IPS-18a (cell line): ENCODE data around the gene TRAM2.

Source experiments
- H3K27ac ChIP-seq: one replicate; pipeline ENCODE4 v1.5.1; 2013; ENCODE audit warnings: low read length
- H3K27me3 ChIP-seq: one replicate; pipeline ENCODE4 v1.6.1; 2013; ENCODE audit warnings: mild to moderate bottlenecking, low read length; ENCODE audit not compliant: control insufficient read depth, insufficient read depth
- H3K36me3 ChIP-seq: one replicate; pipeline ENCODE4 v1.6.1; 2013; ENCODE audit warnings: low read depth, low read length; ENCODE audit not compliant: control insufficient read depth
- H3K4me1 ChIP-seq: one replicate; pipeline ENCODE4 v1.6.1; 2013; ENCODE audit warnings: low read depth, low read length; ENCODE audit not compliant: control insufficient read depth
- H3K4me3 ChIP-seq: one replicate; pipeline ENCODE4 v1.5.1; 2013; ENCODE audit warnings: low read length
- H3K9ac ChIP-seq: one replicate; pipeline ENCODE4 v1.6.1; 2013; ENCODE audit warnings: mild to moderate bottlenecking, low read length, moderate library complexity
- H3K9me3 ChIP-seq: one replicate; pipeline ENCODE4 v1.6.1; 2013; ENCODE audit warnings: low read depth, low read length; ENCODE audit not compliant: control insufficient read depth

The TRAM2 gene

DNA sequence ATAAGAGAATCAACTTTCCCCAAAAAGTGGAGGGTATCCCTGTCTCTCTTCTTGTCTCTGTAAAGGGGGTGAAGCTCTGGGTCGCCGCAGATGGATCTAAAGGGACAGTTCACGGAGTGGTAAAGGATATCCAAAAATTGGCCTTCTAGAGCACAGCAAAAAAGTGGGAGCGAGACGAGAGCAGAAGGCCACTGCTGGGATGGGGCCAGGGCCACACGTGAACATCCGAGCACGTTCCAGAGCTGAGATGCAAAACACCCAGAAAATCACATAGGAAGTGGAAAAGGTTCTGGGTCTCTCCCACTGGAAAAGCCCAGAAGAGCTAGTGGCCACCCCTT lies 837 bp downstream of the TRAM2 start:
- Histone ChIP-seq H3K4me1 (peaks cover 30% of the 10 kb centered on the region), H3K27me3 (peaks cover 10% of the 10 kb centered on the region), H3K9me3 (no peaks in the 10 kb centered on the region), H3K36me3 (no peaks in the 10 kb centered on the region), H3K4me3 (peak overlapping the region; percentile 73), H3K27ac (no peak overlapping the region), H3K9ac (peak overlapping the region; percentile 58)

DNA sequence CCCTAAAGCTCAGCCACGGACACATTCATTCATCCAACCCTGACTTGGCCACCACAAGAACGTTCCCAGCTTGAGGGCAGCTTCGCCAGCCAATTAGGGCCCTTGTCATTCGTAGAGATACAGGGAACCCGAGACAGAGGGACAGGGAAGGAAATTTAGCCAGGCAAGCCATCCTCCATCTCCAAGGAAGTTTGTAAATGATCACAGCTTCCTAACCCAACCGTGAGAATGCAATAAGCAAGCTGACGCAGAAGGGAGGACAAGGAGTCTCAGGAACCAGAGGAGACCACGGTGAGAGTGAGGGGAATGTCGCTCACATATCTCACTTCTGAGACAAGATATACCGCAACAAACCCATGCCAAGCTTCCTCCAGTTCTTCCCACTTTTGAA lies 1.4 kb downstream of the TRAM2 start:
- Histone ChIP-seq H3K27ac (no peak overlapping the region), H3K4me1 (peaks cover 30% of the 10 kb centered on the region), H3K9me3 (no peaks in the 10 kb centered on the region), H3K4me3 (peak overlapping the region; percentile 73), H3K27me3 (peaks cover 10% of the 10 kb centered on the region), H3K9ac (no peak overlapping the region), H3K36me3 (no peaks in the 10 kb centered on the region)

- H3K9ac ChIP-seq = no peak overlapping the region
- H3K4me3 ChIP-seq = no peak overlapping the region
- H3K9me3 ChIP-seq = no peaks in the 10 kb centered on the region
- peaks cover 10% of the 10 kb centered on the region for H3K27me3 ChIP-seq
- no peak overlapping the region for H3K27ac ChIP-seq
- peaks cover 36% of the 10 kb centered on the region for H3K4me1 ChIP-seq
- H3K36me3 ChIP-seq = no peaks in the 10 kb centered on the region
Measured at GRCh38 chr6:52574709-52575501, 2.0 kb downstream of the TRAM2 start.

DNA sequence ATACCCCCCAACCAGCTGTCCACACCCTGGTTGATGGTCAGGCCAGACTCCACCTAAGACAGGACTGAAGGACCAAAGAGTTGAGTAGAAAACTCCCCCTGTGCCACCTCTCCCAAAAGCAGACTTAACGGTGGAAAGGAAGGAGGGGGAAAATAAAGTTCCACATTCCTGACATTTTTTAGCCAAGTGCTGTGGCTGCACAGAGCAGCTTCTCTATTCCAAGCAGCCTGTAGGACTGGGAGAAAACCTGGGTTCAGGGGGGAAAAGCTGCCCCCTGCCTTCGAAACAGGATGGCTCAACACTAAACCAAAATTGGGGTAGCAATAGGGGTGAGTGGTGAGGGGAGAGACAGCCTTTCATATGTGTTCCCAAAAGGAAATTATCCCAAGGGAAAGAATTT lies 3.6 kb downstream of the TRAM2 start:
- H3K9me3 ChIP-seq = no peaks in the 10 kb centered on the region
- no peaks in the 10 kb centered on the region for H3K36me3 ChIP-seq
- H3K4me1 ChIP-seq = peaks cover 40% of the 10 kb centered on the region
- H3K27ac ChIP-seq = no peak overlapping the region
- peaks cover 10% of the 10 kb centered on the region for H3K27me3 ChIP-seq
- H3K4me3 ChIP-seq = peak overlapping the region; percentile 26
- H3K9ac ChIP-seq = no peak overlapping the region

GRCh38 chr6:52572536-52572935 lies 4.3 kb downstream of the TRAM2 start:
- no peak overlapping the region for H3K27ac ChIP-seq
- no peaks in the 10 kb centered on the region for H3K9me3 ChIP-seq
- H3K27me3 ChIP-seq = peaks cover 10% of the 10 kb centered on the region
- H3K4me1 ChIP-seq = peaks cover 37% of the 10 kb centered on the region
- no peak overlapping the region for H3K4me3 ChIP-seq
- no peak overlapping the region for H3K9ac ChIP-seq
- no peaks in the 10 kb centered on the region for H3K36me3 ChIP-seq

DNA sequence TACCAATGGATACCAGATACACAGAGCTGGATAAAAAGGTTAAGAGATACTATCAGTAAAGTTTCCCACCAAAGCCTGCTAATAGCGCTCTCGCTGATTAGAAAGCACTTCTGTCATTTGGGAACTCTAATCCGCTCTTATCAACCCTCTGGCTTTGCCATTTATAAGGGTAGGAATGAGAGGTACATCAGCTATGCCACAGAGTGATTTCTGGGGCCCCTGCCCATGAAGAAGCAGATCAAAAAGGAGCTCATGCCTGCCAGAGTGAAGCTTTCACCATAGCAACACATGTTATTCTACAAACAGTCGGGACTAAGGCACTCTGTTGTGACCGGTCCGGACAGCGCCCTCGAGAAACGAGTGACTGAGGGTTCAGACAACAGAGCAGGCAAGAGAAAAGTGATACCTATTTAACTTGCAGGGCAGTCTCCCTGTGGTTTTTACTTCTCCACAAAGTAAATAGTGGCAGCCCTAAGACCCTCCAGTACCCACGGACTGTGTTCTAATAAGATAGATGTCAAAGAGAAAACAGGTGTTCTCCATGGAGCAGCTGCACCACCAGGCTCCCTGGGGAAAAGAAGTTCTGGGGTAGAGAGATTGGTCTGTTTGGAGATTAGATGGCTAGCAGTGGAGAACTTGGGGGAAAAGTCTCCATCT lies 5.6 kb downstream of the TRAM2 start:
- no peak overlapping the region for H3K4me3 ChIP-seq
- peaks cover 37% of the 10 kb centered on the region for H3K4me1 ChIP-seq
- no peak overlapping the region for H3K9ac ChIP-seq
- no peaks in the 10 kb centered on the region for H3K36me3 ChIP-seq
- peaks cover 9% of the 10 kb centered on the region for H3K27me3 ChIP-seq
- H3K9me3 ChIP-seq = no peaks in the 10 kb centered on the region
- H3K27ac ChIP-seq = no peak overlapping the region

- Histone ChIP-seq H3K4me3 (no peak overlapping the region), H3K9me3 (no peaks in the 10 kb centered on the region), H3K9ac (no peak overlapping the region), H3K27me3 (peaks cover under 1% of the 10 kb centered on the region), H3K4me1 (peaks cover 29% of the 10 kb centered on the region), H3K27ac (no peak overlapping the region), H3K36me3 (no peaks in the 10 kb centered on the region)
Measured at GRCh38 chr6:52570291-52570700, 6.6 kb downstream of the TRAM2 start.

GRCh38 chr6:52568320-52568719 lies 8.5 kb downstream of the TRAM2 start:
- Histone ChIP-seq H3K4me1 (peaks cover 17% of the 10 kb centered on the region), H3K4me3 (no peak overlapping the region), H3K9me3 (no peaks in the 10 kb centered on the region), H3K27ac (no peak overlapping the region), H3K9ac (no peak overlapping the region), H3K27me3 (no peaks in the 10 kb centered on the region), H3K36me3 (no peaks in the 10 kb centered on the region)

GRCh38 chr6:52566853-52567279 lies 10.0 kb downstream of the TRAM2 start:
- no peak overlapping the region for H3K9ac ChIP-seq
- no peaks in the 10 kb centered on the region for H3K27me3 ChIP-seq
- H3K4me3 ChIP-seq = no peak overlapping the region
- H3K36me3 ChIP-seq = no peaks in the 10 kb centered on the region
- H3K9me3 ChIP-seq = no peaks in the 10 kb centered on the region
- no peak overlapping the region for H3K27ac ChIP-seq
- H3K4me1 ChIP-seq = peaks cover 11% of the 10 kb centered on the region

GRCh38 chr6:52566201-52566600 lies 10.7 kb downstream of the TRAM2 start:
- no peaks in the 10 kb centered on the region for H3K36me3 ChIP-seq
- H3K4me3 ChIP-seq = no peak overlapping the region
- no peak overlapping the region for H3K27ac ChIP-seq
- no peak overlapping the region for H3K9ac ChIP-seq
- no peaks in the 10 kb centered on the region for H3K27me3 ChIP-seq
- peaks cover 11% of the 10 kb centered on the region for H3K4me1 ChIP-seq
- no peaks in the 10 kb centered on the region for H3K9me3 ChIP-seq

- Histone ChIP-seq H3K27ac (no peak overlapping the region), H3K9ac (no peak overlapping the region), H3K27me3 (no peaks in the 10 kb centered on the region), H3K36me3 (no peaks in the 10 kb centered on the region), H3K9me3 (no peaks in the 10 kb centered on the region), H3K4me3 (no peak overlapping the region), H3K4me1 (peaks cover 4% of the 10 kb centered on the region)
Measured at GRCh38 chr6:52564856-52565255, 12.0 kb downstream of the TRAM2 start.

GRCh38 chr6:52562911-52563310 lies 13.9 kb downstream of the TRAM2 start:
- Histone ChIP-seq H3K4me3 (no peak overlapping the region), H3K4me1 (peaks cover 6% of the 10 kb centered on the region), H3K9ac (no peak overlapping the region), H3K36me3 (no peaks in the 10 kb centered on the region), H3K9me3 (no peaks in the 10 kb centered on the region), H3K27me3 (no peaks in the 10 kb centered on the region), H3K27ac (no peak overlapping the region)
